Adrenal gland (tissue), 12 donors: ENCODE results near the gene VCAN. TPM values are rescaled to one million over a fixed set of nuclear protein-coding genes. Genes with fewer than 3 reads are reported as not detected.

Source experiments
- DNase-seq, 7 donors: peaks; one replicate each; pipeline ENCODE4 v3.0.0-alpha.2; 2019 to 2020
- H3K27ac ChIP-seq, 5 donors: fragments of 200-600 bp; sonication (generic) in 4 of 5; 1 replicate in 3 of 5; 2 replicates in 2 of 5; pipeline versions ENCODE4 v1.5.1 to v1.8.0; 2016 to 2020; ENCODE audit warnings: mild to moderate bottlenecking in 1 of 5
- H3K27me3 ChIP-seq: fragments of 200-600 bp; 2 replicates; pipeline ENCODE4 v1.8.0; 2021
- H3K36me3 ChIP-seq, 2 donors: fragments of 200-600 bp; replicated peaks in 1 of 2; 1 replicate in 1 of 2; 2 replicates in 1 of 2; pipeline versions ENCODE4 v1.5.1 to v1.8.0; 2018 to 2022
- H3K4me1 ChIP-seq, 2 donors: fragments of 200-600 bp; replicated peaks in 1 of 2; 1 replicate in 1 of 2; 2 replicates in 1 of 2; pipeline versions ENCODE4 v1.5.1 to v1.8.0; 2018 to 2021
- H3K4me3 ChIP-seq, 4 donors: fragments of 200-600 bp; sonication (generic) in 3 of 4; one replicate each; pipeline ENCODE4 v1.5.1; 2016 to 2018
- H3K9me3 ChIP-seq, 3 donors: fragments of 200-600 bp; sonication (generic) in 1 of 3; replicated peaks in 1 of 3; 1 replicate in 2 of 3; 2 replicates in 1 of 3; pipeline versions ENCODE4 v1.5.1 to v1.8.0; 2016 to 2021
- POLR2A ChIP-seq, 2 donors: fragments of 450-650 bp; IDR thresholded peaks; one replicate each; pipeline ENCODE4 v1.6.1; 2017; ENCODE audit warnings: antibody characterized with exemption in 2 of 2, mild to moderate bottlenecking in 2 of 2, moderate library complexity in 1 of 2
- WGBS, 4 donors: extraction: QIAGEN DNeasy Blood & Tissue Kit in 2 of 4; methylation state at CpG; one replicate each; pipeline versions ENCODE4 v1.1.5 to v1.1.7; 2013 to 2017; 5-methylcytosine and 5-hydroxymethylcytosine counted together
- intact Hi-C, 2 donors: fragments of 100-400 bp; cut with DNase I; formaldehyde crosslinking; loops; one replicate each; pipeline versions ENCODE4 v1.14.1 to v1.15.0; 2022 to 2023
- polyA plus RNA-seq, 3 donors: library from polyadenylated mRNA; stranded (reverse); fragments of 200-250 nt in 2 of 3; fragments of 350-450 nt in 1 of 3; fragmentation: Illumina TruSeq in 1 of 3; extraction: RNeasy Lipid Tissue Mini Kit (QIAGEN cat#74804) in 1 of 3; gene quantifications; one replicate each; pipeline ENCODE4 v1.2.3, GENCODE V29; 2013 to 2014
- total RNA-seq, 9 donors: library from RNA; depleted of rRNA in 4 of 9; stranded (reverse); fragments of >200 nt in 4 of 9; fragments of 120-200 nt in 1 of 9; fragmentation: NEBNext Ultra II Directional in 1 of 9; extraction: Animal tissue kit (Norgen Biotek cat#: 25700) in 1 of 9; gene quantifications; one replicate each; pipeline versions ENCODE4 v1.1.0 to v1.2.4, GENCODE V29; 2013 to 2023
- TF ChIP-seq, protein P1 (sequence below), 6 experiments: fragments of 450-650 bp in 4 of 6; fragments of 200-600 bp in 2 of 6; sonication (generic) in 1 of 6; IDR thresholded peaks; 1 replicate in 5 of 6; 2 replicates in 1 of 6; pipeline versions ENCODE4 v1.5.1 to v1.8.0; 2016 to 2021; ENCODE audit warnings: antibody characterized with exemption in 6 of 6, mild to moderate bottlenecking in 2 of 6, moderate library complexity in 1 of 6
- donor health status: healthy with polysubstance abuse.
- donor health status: Bipolar disorder and iron deficiency.
- donor health status: DM: yes; HTN: yes; CAD: no.
- donor health status: DM: no; HTN: no; CAD: no.
- donor health status: DM: no; HTN: no; CAD: no.
- donor health status: DM: yes; HTN: yes; CAD: no.

Gene VCAN
- total and polyA plus RNA-seq, 12 donors: 10.0 to 171 (median 133) TPM

DNA sequence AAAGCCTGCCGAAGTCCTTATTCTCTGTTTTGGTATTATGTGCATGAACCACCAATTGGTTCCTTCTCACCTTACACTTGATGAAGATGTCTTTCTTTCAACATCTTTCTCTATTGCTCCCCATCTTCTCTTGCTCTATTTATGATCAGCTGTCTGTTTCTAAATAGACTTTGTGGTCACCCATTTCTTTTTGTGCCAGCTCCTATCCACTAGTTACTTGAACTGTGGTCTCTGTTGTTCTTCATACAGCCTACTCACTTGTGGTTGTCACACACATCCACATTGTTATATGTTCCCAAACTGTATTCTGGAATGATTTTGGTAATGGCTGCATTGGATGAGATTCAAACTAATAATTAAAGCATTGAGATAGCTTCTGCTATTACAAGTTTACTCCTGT, 11.4 kb downstream of the VCAN start:
- 87 to 92% (median 90%) methylated on average over 1 of the region's 1 CpG for WGBS, 4 donors
- H3K9me3 ChIP-seq: peaks cover 0 to 4% (median 0%) of the 10 kb centered on the region in 3 donors
- no peaks in the 10 kb centered on the region for H3K36me3 ChIP-seq
- TF ChIP-seq, protein P1, sequence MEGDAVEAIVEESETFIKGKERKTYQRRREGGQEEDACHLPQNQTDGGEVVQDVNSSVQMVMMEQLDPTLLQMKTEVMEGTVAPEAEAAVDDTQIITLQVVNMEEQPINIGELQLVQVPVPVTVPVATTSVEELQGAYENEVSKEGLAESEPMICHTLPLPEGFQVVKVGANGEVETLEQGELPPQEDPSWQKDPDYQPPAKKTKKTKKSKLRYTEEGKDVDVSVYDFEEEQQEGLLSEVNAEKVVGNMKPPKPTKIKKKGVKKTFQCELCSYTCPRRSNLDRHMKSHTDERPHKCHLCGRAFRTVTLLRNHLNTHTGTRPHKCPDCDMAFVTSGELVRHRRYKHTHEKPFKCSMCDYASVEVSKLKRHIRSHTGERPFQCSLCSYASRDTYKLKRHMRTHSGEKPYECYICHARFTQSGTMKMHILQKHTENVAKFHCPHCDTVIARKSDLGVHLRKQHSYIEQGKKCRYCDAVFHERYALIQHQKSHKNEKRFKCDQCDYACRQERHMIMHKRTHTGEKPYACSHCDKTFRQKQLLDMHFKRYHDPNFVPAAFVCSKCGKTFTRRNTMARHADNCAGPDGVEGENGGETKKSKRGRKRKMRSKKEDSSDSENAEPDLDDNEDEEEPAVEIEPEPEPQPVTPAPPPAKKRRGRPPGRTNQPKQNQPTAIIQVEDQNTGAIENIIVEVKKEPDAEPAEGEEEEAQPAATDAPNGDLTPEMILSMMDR (IDR thresholded peaks at IDR 0.05): no peak
- no peak for TF ChIP-seq POLR2A (IDR thresholded peaks at IDR 0.05)
- no peaks in the 10 kb centered on the region for H3K27me3 ChIP-seq
- H3K4me1 ChIP-seq: no peaks in the 10 kb centered on the region
- intact Hi-C loops: no loop called here
- no peak for DNase-seq
- H3K4me3 ChIP-seq: no peak overlapping the region
- no peak overlapping the region for H3K27ac ChIP-seq

DNA sequence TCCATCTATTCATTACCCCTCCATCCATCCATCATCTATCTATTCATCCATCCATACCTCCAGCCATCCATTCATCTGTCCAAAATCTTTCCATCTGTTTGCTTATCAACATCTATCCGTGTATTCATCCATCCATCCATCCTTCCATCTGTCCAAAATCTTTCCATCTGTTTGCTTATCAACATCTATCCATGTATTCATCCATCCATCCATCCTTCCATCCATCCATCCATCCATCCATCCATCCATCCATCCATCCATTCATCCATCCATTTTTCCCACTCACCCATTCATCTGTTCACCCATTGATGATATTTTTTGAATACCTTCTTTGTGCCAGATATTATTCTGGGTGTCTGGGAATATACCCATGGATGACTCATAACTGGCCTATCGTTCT, 12.8 kb downstream of the VCAN start:
- Histone ChIP-seq H3K27ac (no peak overlapping the region), H3K4me1 (no peaks in the 10 kb centered on the region), H3K27me3 (no peaks in the 10 kb centered on the region), H3K4me3 (no peak overlapping the region), H3K9me3 (peaks cover 0 to 4% (median 0%) of the 10 kb centered on the region in 3 donors), H3K36me3 (no peaks in the 10 kb centered on the region)
- WGBS, 4 donors: 77 to 85% (median 80%) methylated on average over 2 of the region's 2 CpGs
- no peak for DNase-seq
- TF ChIP-seq POLR2A (IDR thresholded peaks at IDR 0.05): no peak
- TF ChIP-seq, protein P1 (IDR thresholded peaks at IDR 0.05): no peak
- intact Hi-C loops: no loop called here

DNA sequence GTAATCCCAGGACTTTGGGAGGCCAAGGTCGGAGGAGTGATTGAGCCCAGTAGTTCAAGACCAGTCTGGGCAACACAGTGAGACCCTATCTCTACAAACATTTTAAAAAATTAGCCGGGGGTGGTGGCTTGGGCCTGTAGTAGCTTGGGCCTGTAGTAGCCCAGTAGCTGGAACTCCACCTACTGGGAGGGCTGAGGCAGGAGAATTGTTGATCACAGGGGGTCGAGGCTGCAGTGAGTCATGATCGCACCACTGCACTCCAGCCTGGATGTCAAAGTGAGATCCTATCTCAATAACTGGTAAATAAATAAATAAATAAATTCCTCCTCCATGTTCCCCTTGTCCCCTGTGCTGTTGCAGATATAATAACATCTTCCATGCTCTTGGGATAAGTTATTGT, 14.3 kb downstream of the VCAN start:
- intact Hi-C loops: no loop called here
- 85 to 91% (median 90%) methylated on average over 4 of the region's 4 CpGs for WGBS, 4 donors
- peaks cover 0 to 4% (median 0%) of the 10 kb centered on the region in 3 donors for H3K9me3 ChIP-seq
- no peaks in the 10 kb centered on the region for H3K4me1 ChIP-seq
- TF ChIP-seq POLR2A (IDR thresholded peaks at IDR 0.05): no peak
- TF ChIP-seq, protein P1 (IDR thresholded peaks at IDR 0.05): no peak
- no peaks in the 10 kb centered on the region for H3K27me3 ChIP-seq
- DNase-seq: no peak
- H3K36me3 ChIP-seq: no peaks in the 10 kb centered on the region
- no peak overlapping the region for H3K27ac ChIP-seq
- no peak overlapping the region for H3K4me3 ChIP-seq

DNA sequence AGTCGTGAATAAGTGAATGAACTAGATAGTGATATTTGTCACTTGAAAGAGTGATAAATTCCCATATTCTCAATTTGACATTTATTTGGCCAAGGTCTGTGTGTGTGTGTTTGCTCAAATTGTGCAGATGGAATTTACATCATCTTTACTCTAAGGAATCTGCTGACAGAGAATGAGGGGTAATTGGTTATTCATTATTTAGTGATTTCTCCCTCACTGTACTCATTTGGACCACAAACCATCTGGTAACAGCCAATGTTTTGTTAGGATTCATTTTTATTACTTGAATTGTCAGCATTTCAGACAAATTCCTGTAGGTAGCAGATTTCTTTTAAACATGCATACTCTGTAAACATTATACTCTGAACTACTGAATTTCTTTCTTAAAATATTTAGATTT, 15.6 kb downstream of the VCAN start:
- intact Hi-C loops: no loop called here
- Histone ChIP-seq H3K4me1 (no peaks in the 10 kb centered on the region), H3K27ac (no peak overlapping the region), H3K9me3 (peaks cover 0 to 4% (median 0%) of the 10 kb centered on the region in 3 donors), H3K36me3 (no peaks in the 10 kb centered on the region), H3K4me3 (no peak overlapping the region), H3K27me3 (no peaks in the 10 kb centered on the region)
- no peak for TF ChIP-seq POLR2A (IDR thresholded peaks at IDR 0.05)
- WGBS, 4 donors: 65 to 90% (median 70%) methylated on average over 1 of the region's 1 CpG
- DNase-seq: no peak

DNA sequence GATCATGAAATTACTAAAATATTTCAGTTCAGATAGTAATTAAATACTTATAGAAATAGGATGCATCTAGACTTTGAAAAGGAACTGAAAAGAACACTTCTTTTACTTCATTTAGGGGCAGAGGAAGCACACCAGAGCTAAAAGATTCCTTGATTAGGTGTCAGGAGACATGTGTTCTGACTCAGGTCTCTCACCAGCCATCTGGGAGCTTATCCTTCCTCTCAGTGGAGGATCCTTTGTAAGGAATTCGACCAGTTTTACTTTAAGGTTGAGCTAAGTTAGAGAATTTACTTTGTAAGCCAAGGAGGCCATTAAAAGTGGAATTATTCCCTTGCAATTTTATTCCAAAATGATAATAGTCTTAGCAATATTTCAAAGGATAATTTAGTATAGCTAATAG, 16.7 kb downstream of the VCAN start:
- Histone ChIP-seq H3K4me1 (no peaks in the 10 kb centered on the region), H3K27ac (no peak overlapping the region), H3K27me3 (no peaks in the 10 kb centered on the region), H3K36me3 (no peaks in the 10 kb centered on the region), H3K9me3 (peaks cover 0 to 3% (median 0%) of the 10 kb centered on the region in 3 donors), H3K4me3 (no peak overlapping the region)
- intact Hi-C loops: no loop called here
- WGBS, 4 donors: 39 to 73% (median 61%) methylated on average over 1 of the region's 1 CpG
- TF ChIP-seq, protein P1 (IDR thresholded peaks at IDR 0.05): no peak
- no peak for TF ChIP-seq POLR2A (IDR thresholded peaks at IDR 0.05)
- DNase-seq: no peak
